H9 (cell line): ENCODE data around the gene TRPV4. TPM values are rescaled to one million over a fixed set of nuclear protein-coding genes. Genes with fewer than 3 reads are reported as not detected.

Experiments
- DNase-seq: peaks from one replicate; pipeline ENCODE4 v3.0.0-alpha.2; 2017
- H2AFZ ChIP-seq: one replicate; pipeline ENCODE4 v1.6.1; 2013; ENCODE audit warnings: mild to moderate bottlenecking, low read length, control low read depth, moderate library complexity
- H2AK5ac ChIP-seq: 2 replicates; pipeline ENCODE4 v1.6.1; 2013; ENCODE audit warnings: low read length, control low read depth, mixed read lengths; ENCODE audit not compliant: insufficient read length
- H2BK120ac ChIP-seq: one replicate; pipeline ENCODE4 v1.6.1; 2013; ENCODE audit warnings: low read depth, mild to moderate bottlenecking, low read length, control low read depth, inconsistent platforms; ENCODE audit not compliant: poor library complexity, severe bottlenecking
- H2BK12ac ChIP-seq: 2 replicates; pipeline ENCODE4 v1.6.1; 2013; ENCODE audit warnings: low read length, control low read depth, mixed read lengths, low read depth; ENCODE audit not compliant: insufficient read length
- H2BK15ac ChIP-seq: 2 replicates; pipeline ENCODE4 v1.6.1; 2013; ENCODE audit warnings: low read depth, low read length, control low read depth
- H2BK20ac ChIP-seq: one replicate; pipeline ENCODE4 v1.6.1; 2013; ENCODE audit warnings: low read depth, mild to moderate bottlenecking, low read length, control low read depth, inconsistent platforms; ENCODE audit not compliant: poor library complexity, severe bottlenecking
- H2BK5ac ChIP-seq: 2 replicates; pipeline ENCODE4 v1.6.1; 2013; ENCODE audit warnings: low read length, control low read depth, mixed read lengths; ENCODE audit not compliant: insufficient read length
- H3K14ac ChIP-seq: 2 replicates; pipeline ENCODE4 v1.6.1; 2013; ENCODE audit warnings: low read length, control low read depth; ENCODE audit not compliant: insufficient read depth
- H3K18ac ChIP-seq: 2 replicates; pipeline ENCODE4 v1.6.1; 2013; ENCODE audit warnings: low read depth, mild to moderate bottlenecking, mixed read lengths, low read length, control low read depth; ENCODE audit not compliant: insufficient read length
- H3K23ac ChIP-seq: 2 replicates; pipeline ENCODE4 v1.6.1; 2013; ENCODE audit warnings: low read length, control low read depth, mixed read lengths, low read depth; ENCODE audit not compliant: insufficient read length
- H3K23me2 ChIP-seq: 2 replicates; pipeline ENCODE4 v1.6.1; 2013; ENCODE audit warnings: low read depth, mild to moderate bottlenecking, mixed read lengths, low read length, control low read depth; ENCODE audit not compliant: insufficient read length, poor library complexity, severe bottlenecking
- H3K27ac ChIP-seq: 2 replicates; pipeline ENCODE4 v1.5.1; 2013; ENCODE audit warnings: low read length, control low read depth, mixed read lengths, low read depth; ENCODE audit not compliant: insufficient read length
- H3K27me3 ChIP-seq: 2 replicates; pipeline ENCODE4 v1.6.1; 2013; ENCODE audit warnings: low read length, control low read depth, inconsistent platforms; ENCODE audit not compliant: insufficient read depth
- H3K4ac ChIP-seq: 2 replicates; pipeline ENCODE4 v1.6.1; 2013; ENCODE audit warnings: low read depth, mild to moderate bottlenecking, control low read depth, inconsistent platforms, low read length, moderate library complexity
- H3K4me1 ChIP-seq: 2 replicates; pipeline ENCODE4 v1.6.1; 2013; ENCODE audit warnings: low read length, control low read depth, inconsistent platforms; ENCODE audit not compliant: insufficient read depth
- H3K4me2 ChIP-seq: 2 replicates; pipeline ENCODE4 v1.6.1; 2013; ENCODE audit warnings: low read length, control low read depth, mixed read lengths; ENCODE audit not compliant: insufficient read length, insufficient read depth
- H3K56ac ChIP-seq: 2 replicates; pipeline ENCODE4 v1.6.1; 2013; ENCODE audit warnings: low read depth, mild to moderate bottlenecking, mixed read lengths, low read length, control low read depth; ENCODE audit not compliant: insufficient read length
- H3K79me1 ChIP-seq: 2 replicates; pipeline ENCODE4 v1.6.1; 2013; ENCODE audit warnings: low read depth, mild to moderate bottlenecking, moderate library complexity, low read length, control low read depth, inconsistent platforms; ENCODE audit not compliant: insufficient read depth, poor library complexity, severe bottlenecking
- H3K79me2 ChIP-seq: 2 replicates; pipeline ENCODE4 v1.6.1; 2013; ENCODE audit warnings: low read length, control low read depth, inconsistent platforms; ENCODE audit not compliant: insufficient read depth
- H3K9ac ChIP-seq: 2 replicates; pipeline ENCODE4 v1.6.1; 2013; ENCODE audit warnings: low read length, control low read depth, mixed read lengths; ENCODE audit not compliant: insufficient read length; ENCODE audit errors: extremely low read depth
- H3K9me3 ChIP-seq: one replicate; pipeline ENCODE4 v1.6.1; 2013; ENCODE audit warnings: low read depth, low read length, inconsistent platforms; ENCODE audit not compliant: control insufficient read depth
- H3T11ph ChIP-seq: one replicate; pipeline ENCODE4 v1.6.1; 2013; ENCODE audit warnings: mild to moderate bottlenecking, low read length, control low read depth, inconsistent platforms
- H4K20me1 ChIP-seq: one replicate; pipeline ENCODE4 v1.6.1; 2013; ENCODE audit not compliant: control insufficient read depth, insufficient read length, insufficient read depth
- H4K5ac ChIP-seq: 2 replicates; pipeline ENCODE4 v1.6.1; 2013; ENCODE audit warnings: low read depth, mild to moderate bottlenecking, mixed read lengths, low read length, control low read depth; ENCODE audit not compliant: insufficient read length
- H4K8ac ChIP-seq: replicated peaks from 2 replicates; pipeline ENCODE4 v1.6.1; 2013; ENCODE audit warnings: low read length, control low read depth, mixed read lengths, low read depth; ENCODE audit not compliant: insufficient read length
- H4K91ac ChIP-seq: 2 replicates; pipeline ENCODE4 v1.6.1; 2013; ENCODE audit warnings: low read depth, mild to moderate bottlenecking, moderate library complexity, mixed read lengths, low read length, control low read depth; ENCODE audit not compliant: insufficient read length
- H3K27ac Mint-ChIP-seq, 3 experiments: 2 replicates in 2 of 3; 3 replicates in 1 of 3; pipeline ENCODE4 v1.8.0; 2020 to 2021; ENCODE audit warnings: mixed read lengths in 3 of 3, mild to moderate bottlenecking in 1 of 3, moderate library complexity in 1 of 3
- H3K27me3 Mint-ChIP-seq: 2 replicates; pipeline ENCODE4 v1.8.0; 2021; ENCODE audit warnings: low read depth, mild to moderate bottlenecking, moderate library complexity, mixed read lengths
- H3K36me3 Mint-ChIP-seq, 3 experiments: 2 replicates in 2 of 3; 3 replicates in 1 of 3; pipeline ENCODE4 v1.8.0; 2020 to 2021; ENCODE audit warnings: low read depth in 3 of 3, mixed read lengths in 3 of 3; ENCODE audit not compliant: insufficient read depth in 1 of 3
- H3K4me1 Mint-ChIP-seq, 2 experiments: 2 replicates each; pipeline ENCODE4 v1.8.0; 2020; ENCODE audit warnings: mixed read lengths in 2 of 2
- H3K4me3 Mint-ChIP-seq, 2 experiments: 2 replicates in 1 of 2; 3 replicates in 1 of 2; pipeline ENCODE4 v1.8.0; 2020 to 2021; ENCODE audit warnings: mild to moderate bottlenecking in 2 of 2, mixed read lengths in 2 of 2, moderate library complexity in 1 of 2
- H3K9me3 Mint-ChIP-seq, 2 experiments: 2 replicates in 1 of 2; 3 replicates in 1 of 2; pipeline ENCODE4 v1.8.0; 2020; ENCODE audit warnings: mild to moderate bottlenecking in 2 of 2, mixed read lengths in 2 of 2, moderate library complexity in 1 of 2
- WGBS: extraction: QIAGEN DNeasy Blood & Tissue Kit; methylation state at CpG from one replicate; pipeline ENCODE4 v1.1.7; 2013; ENCODE audit warnings: missing lambda C conversion rate, low lambda C conversion rate, mixed read lengths; ENCODE audit not compliant: insufficient read length; ENCODE audit errors: extremely low coverage; 5-methylcytosine and 5-hydroxymethylcytosine counted together
- total RNA-seq: library from RNA; stranded (reverse); gene quantifications from 2 replicates; pipeline ENCODE4 v1.2.1, GENCODE V29; 2021
- TF ChIP-seq, protein P1 (sequence below): fragments of 200-600 bp; sonication (generic); conservative IDR thresholded peaks from 3 replicates; pipeline ENCODE4 v1.8.0; 2021; ENCODE audit warnings: antibody characterized with exemption, mild to moderate bottlenecking

Gene TRPV4
- total RNA-seq, 1 experiment from 2014 or later = 4.9 TPM

DNA sequence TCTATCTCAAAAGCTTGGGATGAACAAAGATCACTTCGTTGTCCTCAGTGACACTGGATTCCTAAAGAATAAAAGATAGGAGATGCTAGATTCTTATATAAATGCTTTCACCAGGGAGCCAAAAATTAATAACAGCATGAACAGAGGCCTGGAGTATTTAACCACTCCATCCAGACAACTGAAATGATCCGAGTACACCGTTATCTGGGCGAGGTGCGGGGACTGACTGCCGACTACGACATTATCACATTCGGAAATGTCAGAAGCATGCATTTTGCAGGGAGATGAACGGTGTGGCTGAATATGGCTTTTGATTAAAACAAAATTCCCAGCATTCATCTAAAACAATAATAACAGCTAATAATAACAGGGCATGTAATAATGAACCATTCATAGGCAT, 56.6 kb downstream of the TRPV4 start:
- no peak overlapping the region for H2BK15ac ChIP-seq
- no peaks in the 10 kb centered on the region for H3K23me2 ChIP-seq
- DNase-seq = no peak
- no peak overlapping the region for H4K5ac ChIP-seq
- no peaks in the 10 kb centered on the region for H3K36me3 Mint-ChIP-seq
- no peak overlapping the region for H4K91ac ChIP-seq
- no peak overlapping the region for H3T11ph ChIP-seq
- no peak overlapping the region for H3K4me2 ChIP-seq
- H3K18ac ChIP-seq = no peak overlapping the region
- H2BK20ac ChIP-seq = no peak overlapping the region
- no peak overlapping the region for H2AFZ ChIP-seq
- H2BK12ac ChIP-seq = no peak overlapping the region
- no peak overlapping the region for H3K9ac ChIP-seq
- H2BK120ac ChIP-seq = no peak overlapping the region
- H3K27me3 ChIP-seq = no peaks in the 10 kb centered on the region
- H3K79me1 ChIP-seq = no peaks in the 10 kb centered on the region
- H3K9me3 ChIP-seq = no peaks in the 10 kb centered on the region
- no peak overlapping the region for H3K14ac ChIP-seq
- no peak overlapping the region for H2AK5ac ChIP-seq
- H3K79me2 ChIP-seq = no peaks in the 10 kb centered on the region
- WGBS = no CpG with 5 or more reads among the region's 9 CpGs
- no peak overlapping the region for H3K56ac ChIP-seq
- peaks cover 15% of the 10 kb centered on the region in 2 experiments for H3K4me1 Mint-ChIP-seq
- no peak overlapping the region for H3K27ac ChIP-seq
- H3K27me3 Mint-ChIP-seq = no peaks in the 10 kb centered on the region
- H3K4ac ChIP-seq = no peak overlapping the region
- H4K20me1 ChIP-seq = no peaks in the 10 kb centered on the region
- H4K8ac ChIP-seq = no peak overlapping the region
- H3K4me3 Mint-ChIP-seq = no peak overlapping the region
- no peak overlapping the region for H2BK5ac ChIP-seq
- no peak overlapping the region for H3K23ac ChIP-seq
- TF ChIP-seq, protein P1, sequence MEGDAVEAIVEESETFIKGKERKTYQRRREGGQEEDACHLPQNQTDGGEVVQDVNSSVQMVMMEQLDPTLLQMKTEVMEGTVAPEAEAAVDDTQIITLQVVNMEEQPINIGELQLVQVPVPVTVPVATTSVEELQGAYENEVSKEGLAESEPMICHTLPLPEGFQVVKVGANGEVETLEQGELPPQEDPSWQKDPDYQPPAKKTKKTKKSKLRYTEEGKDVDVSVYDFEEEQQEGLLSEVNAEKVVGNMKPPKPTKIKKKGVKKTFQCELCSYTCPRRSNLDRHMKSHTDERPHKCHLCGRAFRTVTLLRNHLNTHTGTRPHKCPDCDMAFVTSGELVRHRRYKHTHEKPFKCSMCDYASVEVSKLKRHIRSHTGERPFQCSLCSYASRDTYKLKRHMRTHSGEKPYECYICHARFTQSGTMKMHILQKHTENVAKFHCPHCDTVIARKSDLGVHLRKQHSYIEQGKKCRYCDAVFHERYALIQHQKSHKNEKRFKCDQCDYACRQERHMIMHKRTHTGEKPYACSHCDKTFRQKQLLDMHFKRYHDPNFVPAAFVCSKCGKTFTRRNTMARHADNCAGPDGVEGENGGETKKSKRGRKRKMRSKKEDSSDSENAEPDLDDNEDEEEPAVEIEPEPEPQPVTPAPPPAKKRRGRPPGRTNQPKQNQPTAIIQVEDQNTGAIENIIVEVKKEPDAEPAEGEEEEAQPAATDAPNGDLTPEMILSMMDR = no peak
- H3K9me3 Mint-ChIP-seq = peaks cover 0 to 2% of the 10 kb centered on the region in 2 experiments; a peak in 1 of 5 replicates
- no peak overlapping the region for H3K27ac Mint-ChIP-seq
- no peaks in the 10 kb centered on the region for H3K4me1 ChIP-seq
